K562 (cell line): ENCODE data around the gene RNF151. TPM values are rescaled to one million over a fixed set of nuclear protein-coding genes. Genes with fewer than 3 reads are reported as not detected.
A peak's percentile ranks its signal among the peaks of the same experiment; 100 is the strongest.

Experiments
- CHD4 ChIP-seq: fragments of 200-600 bp; sonication (generic); IDR thresholded peaks from 3 replicates; pipeline ENCODE4 v1.6.1; 2012; ENCODE audit warnings: low read depth, mild to moderate bottlenecking, mixed read lengths, low read length, inconsistent platforms; ENCODE audit not compliant: insufficient read depth, insufficient replicate concordance, poor library complexity, severe bottlenecking
- ELF2 ChIP-seq: fragments of 250-450 bp; sonication (Bioruptor Pico); IDR thresholded peaks from 2 replicates; pipeline ENCODE4 v1.5.0; 2021; ENCODE audit warnings: mild to moderate bottlenecking
- FOSL1 ChIP-seq: fragments of 200-800 bp; sonication (Bioruptor generic); conservative IDR thresholded peaks from 2 replicates; pipeline ENCODE4 v1.6.1; 2016; ENCODE audit warnings: missing genetic modification characterization, missing compliant biosample characterization
- GABPA ChIP-seq: fragments of 200-800 bp; sonication (Bioruptor generic); conservative IDR thresholded peaks from 2 replicates; pipeline ENCODE4 v1.6.1; 2016; ENCODE audit warnings: low read depth, missing genetic modification characterization, missing compliant biosample characterization
- KDM5B ChIP-seq: fragments of 200-600 bp; sonication (generic); IDR thresholded peaks from 2 replicates; pipeline ENCODE4 v1.6.1; 2012; ENCODE audit warnings: low read depth, mild to moderate bottlenecking, moderate library complexity, low read length, control low read depth, inconsistent platforms; ENCODE audit not compliant: insufficient replicate concordance
- MAZ ChIP-seq, 2 experiments: fragments of 450-650 bp in 1 of 2; sonication (generic) in 1 of 2; formaldehyde crosslinking; IDR thresholded peaks in 1 of 2; conservative IDR thresholded peaks in 1 of 2; 2 replicates each; pipeline versions ENCODE4 v1.4.0 to v1.5.0; 2020; ENCODE audit warnings: mild to moderate bottlenecking in 1 of 2, missing genetic modification reagents in 1 of 2
- MLX ChIP-seq, 2 experiments: fragments of 450-650 bp in 1 of 2; sonication (generic) in 1 of 2; formaldehyde crosslinking; conservative IDR thresholded peaks; 2 replicates each; pipeline versions ENCODE4 v1.4.0 to v1.8.1; 2020 to 2022; ENCODE audit warnings: mild to moderate bottlenecking in 1 of 2, missing genetic modification reagents in 1 of 2
- MYBL2 ChIP-seq, 2 experiments: fragments of 450-650 bp in 1 of 2; sonication (generic) in 1 of 2; formaldehyde crosslinking in 1 of 2; IDR thresholded peaks; 2 replicates each; pipeline versions ENCODE4 v1.6.1 to v1.8.1; 2017 to 2022; ENCODE audit warnings: borderline replicate concordance in 1 of 2, inconsistent platforms in 1 of 2, low read depth in 1 of 2, mild to moderate bottlenecking in 1 of 2, missing genetic modification reagents in 1 of 2, moderate library complexity in 1 of 2
- NR4A1 ChIP-seq, 2 experiments: fragments of 250-450 bp in 1 of 2; fragments of 450-650 bp in 1 of 2; sonication (Bioruptor Pico) in 1 of 2; IDR thresholded peaks; 2 replicates each; pipeline versions ENCODE4 v1.4.0 to v1.6.1; 2016 to 2020; ENCODE audit warnings: mild to moderate bottlenecking in 2 of 2, missing compliant biosample characterization in 1 of 2, missing genetic modification characterization in 1 of 2, moderate library complexity in 1 of 2
- POLR2AphosphoS5 ChIP-seq: IDR thresholded peaks from 2 replicates; pipeline ENCODE4 v1.6.1; 2011; ENCODE audit warnings: mild to moderate bottlenecking, low read depth, low read length, moderate library complexity; ENCODE audit not compliant: control insufficient read depth, insufficient read depth
- SAP30 ChIP-seq: fragments of 200-600 bp; sonication (generic); IDR thresholded peaks from 2 replicates; pipeline ENCODE4 v1.6.1; 2012; ENCODE audit warnings: borderline replicate concordance, low read depth, mild to moderate bottlenecking, moderate library complexity, low read length, control low read depth, inconsistent platforms; ENCODE audit not compliant: insufficient read depth, poor library complexity, severe bottlenecking
- TCF7 ChIP-seq: sonication (generic); IDR thresholded peaks from 2 replicates; pipeline ENCODE4 v1.6.1; 2016; ENCODE audit warnings: antibody characterized with exemption, borderline replicate concordance
- TSHZ1 ChIP-seq: fragments of 250-450 bp; sonication (Bioruptor Pico); IDR thresholded peaks from 2 replicates; pipeline ENCODE4 v1.4.0; 2020; ENCODE audit warnings: mild to moderate bottlenecking, moderate library complexity
- XRCC5 ChIP-seq: fragments of 200-400 bp; formaldehyde crosslinking; IDR thresholded peaks from 2 replicates; pipeline ENCODE4 v1.6.1; 2017; ENCODE audit warnings: low read depth, mild to moderate bottlenecking, low read length
- ZBTB43 ChIP-seq: sonication (generic); formaldehyde crosslinking; IDR thresholded peaks from 2 replicates; pipeline ENCODE4 v1.8.0; 2023; ENCODE audit warnings: mild to moderate bottlenecking, missing genetic modification reagents
- ZNF134 ChIP-seq: fragments of 250-450 bp; sonication (Bioruptor Pico); conservative IDR thresholded peaks from 2 replicates; pipeline ENCODE4 v1.4.0; 2020
- ZNF232 ChIP-seq: sonication (generic); formaldehyde crosslinking; IDR thresholded peaks from 2 replicates; pipeline ENCODE4 v1.8.0; 2022; ENCODE audit warnings: mild to moderate bottlenecking, missing genetic modification reagents
- ZNF282 ChIP-seq: sonication (generic); formaldehyde crosslinking; IDR thresholded peaks from 2 replicates; pipeline ENCODE4 v1.8.1; 2023; ENCODE audit warnings: missing genetic modification reagents
- polyA plus RNA-seq, 8 experiments: library from polyadenylated mRNA; depleted of rRNA in 4 of 8; stranded (reverse) in 5 of 8; unstranded in 3 of 8; fragments of >200 nt; fragmentation: Nextera tagmentation in 2 of 8; fragmentation: Illumina TruSeq in 1 of 8; extraction: Ambion mirVana in 2 of 8; extraction: Trizol in 1 of 8; gene quantifications; 2 replicates each; pipeline versions ENCODE4 v1.2.1 to v1.2.3, GENCODE V29; 2011 to 2014; ENCODE audit warnings: inconsistent platforms in 1 of 8, missing spikeins in 1 of 8
- total RNA-seq, 7 experiments: library from RNA; depleted of rRNA in 6 of 7; stranded (reverse); fragments of >200 nt in 6 of 7; fragmentation: Illumina TruSeq in 2 of 7; extraction: Trizol in 2 of 7; gene quantifications; 2 replicates each; pipeline versions ENCODE4 v1.2.1 to v1.2.3, GENCODE V29; 2011 to 2021; ENCODE audit warnings: low replicate concordance in 1 of 7

Gene RNF151
- total and polyA plus RNA-seq, 9 of the 15 experiments (the other 6 are each of a cell fraction or from before 2014, with no cell fraction given) = not detected

GRCh38 chr16:2009164-2009711 is 42.6 kb downstream of the RNF151 start (continued):
- no peak for TF ChIP-seq TSHZ1 (CRISPR knock-in tag)
- no peak for TF ChIP-seq XRCC5
- 0 out of 2 replicates have a peak, but pooled peaks have one; percentile 25 for TF ChIP-seq ZNF282 (CRISPR knock-in tag)
- no peak for TF ChIP-seq SAP30
- no peak for TF ChIP-seq CHD4
- peak; percentile 9 to 26; a peak in 2 of 4 replicates for TF ChIP-seq MAZ (CRISPR knock-in tag; conservative IDR thresholded peaks at IDR 0.05 in 1 of 2, IDR thresholded peaks at IDR 0.05 in 1 of 2)
- no peak for TF ChIP-seq POLR2AphosphoS5
- no peak for TF ChIP-seq NR4A1 (CRISPR knock-in tag; IDR thresholded peaks at IDR 0.05)
- no peak for TF ChIP-seq NR4A1 (tag; IDR thresholded peaks at IDR 0.05)
- no peak for TF ChIP-seq GABPA (tag)
- no peak for TF ChIP-seq KDM5B
- no peak for TF ChIP-seq ZNF134 (CRISPR knock-in tag)
- no peak for TF ChIP-seq TCF7
- no peak for TF ChIP-seq FOSL1 (tag)
- TF ChIP-seq MLX (CRISPR knock-in tag; conservative IDR thresholded peaks at IDR 0.05) = no peak
- TF ChIP-seq ELF2 = no peak
- 0 out of 2 replicates have a peak, but pooled peaks have one; percentile 2 for TF ChIP-seq ZBTB43
- TF ChIP-seq ZNF232 (CRISPR knock-in tag) = no peak
- no peak for TF ChIP-seq MYBL2 (IDR thresholded peaks at IDR 0.05; ENCODE audit: low read depth)
- no peak for TF ChIP-seq MYBL2 (CRISPR knock-in tag; IDR thresholded peaks at IDR 0.05; ENCODE audit: borderline replicate concordance)
